Ishikawa (cell line): ENCODE measurements around the gene VDR.

Source experiments
- CEBPB ChIP-seq: IDR thresholded peaks from 2 replicates; pipeline ENCODE4 v1.6.1; 2012
- CREB1 ChIP-seq: IDR thresholded peaks from 2 replicates; pipeline ENCODE4 v1.6.1; 2012; ENCODE audit warnings: low read depth
- EGR1 ChIP-seq: IDR thresholded peaks from 2 replicates; pipeline ENCODE4 v1.6.1; 2012
- EP300 ChIP-seq: IDR thresholded peaks from 2 replicates; pipeline ENCODE4 v1.6.1; 2012; ENCODE audit warnings: borderline replicate concordance
- FOXM1 ChIP-seq: IDR thresholded peaks from 2 replicates; pipeline ENCODE4 v1.6.1; 2012; ENCODE audit warnings: low read depth, borderline replicate concordance
- MAX ChIP-seq: IDR thresholded peaks from 2 replicates; pipeline ENCODE4 v1.6.1; 2012
- NFIC ChIP-seq: IDR thresholded peaks from 2 replicates; pipeline ENCODE4 v1.6.1; 2012
- RAD21 ChIP-seq: IDR thresholded peaks from 2 replicates; pipeline ENCODE4 v1.6.1; 2012; ENCODE audit warnings: low read depth
- REST ChIP-seq: IDR thresholded peaks from 2 replicates; pipeline ENCODE4 v1.6.1; 2012; ENCODE audit warnings: low read depth, mild to moderate bottlenecking
- TAF1 ChIP-seq: IDR thresholded peaks from 2 replicates; pipeline ENCODE4 v1.6.1; 2012; ENCODE audit warnings: low read depth, mild to moderate bottlenecking
- TCF12 ChIP-seq: IDR thresholded peaks from 2 replicates; pipeline ENCODE4 v1.6.1; 2012; ENCODE audit warnings: low read depth
- TEAD4 ChIP-seq: IDR thresholded peaks from 2 replicates; pipeline ENCODE4 v1.6.1; 2012
- USF1 ChIP-seq: IDR thresholded peaks from 2 replicates; pipeline ENCODE4 v1.6.1; 2012
- YY1 ChIP-seq: IDR thresholded peaks from 2 replicates; pipeline ENCODE4 v1.6.1; 2012; ENCODE audit warnings: low read depth
- ZBTB7A ChIP-seq: IDR thresholded peaks from 2 replicates; pipeline ENCODE4 v1.6.1; 2012; ENCODE audit warnings: low read depth

Gene VDR

GRCh38 chr12:47802312-47802711 lies 102.5 kb downstream of the VDR start:
- TF ChIP-seq TEAD4 (no peak), TAF1 (no peak), YY1 (no peak), ZBTB7A (no peak), TCF12 (no peak), EP300 (no peak), NFIC (no peak), CREB1 (no peak), REST (no peak), USF1 (no peak), MAX (no peak)

- no peak for TF ChIP-seq TCF12
- no peak for TF ChIP-seq TEAD4
- TF ChIP-seq YY1, result no peak
- no peak for TF ChIP-seq MAX
Observed at GRCh38 chr12:47801904-47802246, 102.9 kb downstream of the VDR start.

- TF ChIP-seq TEAD4 (no peak), CREB1 (no peak), REST (no peak), TCF12 (no peak), TAF1 (no peak), NFIC (no peak), ZBTB7A (no peak), EGR1 (no peak), RAD21 (no peak), YY1 (no peak), EP300 (no peak), FOXM1 (no peak), CEBPB (no peak)
Observed at GRCh38 chr12:47801170-47801903, 103.5 kb downstream of the VDR start.

DNA sequence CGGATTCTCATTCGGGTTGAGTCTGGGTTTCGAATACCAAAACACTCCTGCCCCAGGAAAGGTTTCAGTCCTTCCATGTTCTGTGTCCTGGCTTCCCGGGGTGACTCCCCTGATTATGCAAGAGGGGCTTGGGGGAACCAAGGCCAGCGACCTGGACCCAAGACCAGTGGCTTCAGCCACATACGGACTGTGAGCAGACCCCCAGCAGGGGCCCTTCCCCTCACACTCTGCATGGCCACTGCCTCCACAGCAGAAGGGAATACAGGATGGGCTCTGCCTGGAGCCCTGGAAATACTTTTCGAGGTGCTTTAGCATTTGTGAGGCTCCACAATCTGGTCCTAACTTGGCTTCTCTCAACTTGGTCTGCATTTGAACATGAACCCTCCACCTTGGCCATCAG lies 104.2 kb downstream of the VDR start:
- TF ChIP-seq CEBPB (no peak), REST (no peak), NFIC (no peak), CREB1 (no peak), TEAD4 (no peak), FOXM1 (no peak), TAF1 (no peak), RAD21 (no peak), TCF12 (no peak), MAX (no peak), EGR1 (no peak), EP300 (no peak)
